GM10266 (cell line): ENCODE data around the gene ADAM30.

Experiments used
- DNase-seq: peaks from one replicate; pipeline ENCODE4 v3.0.0; 2012; ENCODE audit errors: extremely low spot score
- TF ChIP-seq, protein P1 (sequence below): IDR thresholded peaks from 2 replicates; pipeline ENCODE4 v1.5.1; 2012; ENCODE audit warnings: mild to moderate bottlenecking, low read depth; ENCODE audit not compliant: control insufficient read depth, insufficient read depth; ENCODE audit errors: missing control alignments

ADAM30 gene

DNA sequence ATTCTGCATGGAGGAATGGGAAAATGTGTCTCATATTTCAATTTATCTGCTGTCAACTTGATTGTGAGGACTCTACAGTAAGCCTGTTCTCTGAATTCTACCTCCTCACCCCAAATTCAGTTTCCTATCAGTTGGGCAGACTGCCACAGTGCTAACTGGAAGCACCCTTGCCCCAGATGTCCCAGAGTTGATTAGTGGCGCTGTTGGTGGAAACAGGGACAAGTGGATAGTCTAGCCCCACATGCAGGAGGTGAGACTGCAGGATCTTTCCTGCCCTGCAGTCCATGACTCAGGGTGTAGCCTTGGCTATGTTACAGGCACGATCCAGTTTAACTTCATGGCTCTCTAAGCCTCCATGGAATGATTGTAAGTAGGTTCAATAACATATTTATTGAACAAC is 22.1 kb downstream of the ADAM30 start:
- TF ChIP-seq, protein P1, sequence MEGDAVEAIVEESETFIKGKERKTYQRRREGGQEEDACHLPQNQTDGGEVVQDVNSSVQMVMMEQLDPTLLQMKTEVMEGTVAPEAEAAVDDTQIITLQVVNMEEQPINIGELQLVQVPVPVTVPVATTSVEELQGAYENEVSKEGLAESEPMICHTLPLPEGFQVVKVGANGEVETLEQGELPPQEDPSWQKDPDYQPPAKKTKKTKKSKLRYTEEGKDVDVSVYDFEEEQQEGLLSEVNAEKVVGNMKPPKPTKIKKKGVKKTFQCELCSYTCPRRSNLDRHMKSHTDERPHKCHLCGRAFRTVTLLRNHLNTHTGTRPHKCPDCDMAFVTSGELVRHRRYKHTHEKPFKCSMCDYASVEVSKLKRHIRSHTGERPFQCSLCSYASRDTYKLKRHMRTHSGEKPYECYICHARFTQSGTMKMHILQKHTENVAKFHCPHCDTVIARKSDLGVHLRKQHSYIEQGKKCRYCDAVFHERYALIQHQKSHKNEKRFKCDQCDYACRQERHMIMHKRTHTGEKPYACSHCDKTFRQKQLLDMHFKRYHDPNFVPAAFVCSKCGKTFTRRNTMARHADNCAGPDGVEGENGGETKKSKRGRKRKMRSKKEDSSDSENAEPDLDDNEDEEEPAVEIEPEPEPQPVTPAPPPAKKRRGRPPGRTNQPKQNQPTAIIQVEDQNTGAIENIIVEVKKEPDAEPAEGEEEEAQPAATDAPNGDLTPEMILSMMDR: no peak
- DNase-seq: no peak

DNA sequence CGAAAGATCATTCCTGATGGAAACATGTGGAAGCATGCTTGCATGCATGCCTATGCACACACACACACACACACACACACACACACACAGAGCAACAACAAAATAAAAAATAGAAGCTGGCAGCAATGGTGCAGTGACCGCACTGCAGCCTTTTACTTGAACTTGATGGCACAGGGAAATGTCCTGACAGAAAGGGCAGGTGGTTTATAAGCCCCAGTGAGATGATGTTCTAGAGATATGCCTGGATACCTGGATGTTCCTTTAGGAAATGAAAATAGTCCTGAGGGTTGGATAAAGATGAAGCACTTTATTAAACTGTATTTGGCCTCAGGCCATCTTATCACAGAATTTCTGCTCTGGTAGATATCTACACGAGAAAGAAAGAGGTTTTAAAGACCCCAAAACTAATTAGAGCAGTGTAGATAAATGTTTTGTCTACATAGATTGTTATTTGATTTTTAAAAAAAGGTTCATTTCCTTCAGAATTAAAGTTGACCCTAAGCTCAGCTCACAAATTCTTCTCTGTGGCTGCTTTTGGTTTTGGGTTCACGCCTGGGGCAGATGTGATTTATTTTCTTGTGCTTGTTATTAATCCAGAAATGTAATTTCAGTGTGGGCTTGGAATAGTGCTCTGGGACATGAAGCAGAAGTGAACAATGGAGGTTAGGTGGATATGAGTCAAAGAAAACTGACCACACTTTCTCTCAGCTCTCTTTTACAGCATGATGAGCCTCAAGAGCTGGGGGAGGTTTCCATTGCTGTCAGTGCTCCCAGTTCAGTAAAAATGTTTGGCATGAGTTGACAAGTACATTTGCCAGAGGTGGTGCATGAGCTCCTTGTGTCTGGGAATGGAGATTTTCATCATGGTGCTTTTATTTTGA is 22.9 kb downstream of the ADAM30 start:
- TF ChIP-seq, protein P1: no peak
- no peak for DNase-seq

DNA sequence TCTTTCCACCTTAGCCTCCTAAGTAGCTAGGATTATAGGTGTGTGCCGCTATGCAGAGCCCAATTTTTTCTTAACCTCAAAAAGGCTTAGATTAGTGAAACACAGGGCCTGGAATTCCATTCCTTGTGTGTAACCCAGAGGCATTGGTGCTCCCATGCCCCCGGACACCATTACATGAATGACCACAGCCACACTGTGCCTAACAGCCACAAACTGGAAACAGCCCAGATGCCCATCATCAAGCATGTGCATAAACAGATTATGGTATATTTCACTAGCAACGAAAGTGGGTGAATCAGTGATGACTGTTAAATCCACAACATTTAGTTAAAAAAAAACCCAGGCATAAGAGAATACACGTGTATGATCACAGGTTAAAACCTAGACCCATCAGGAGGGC is 24.4 kb downstream of the ADAM30 start:
- TF ChIP-seq, protein P1: no peak
- DNase-seq: no peak

DNA sequence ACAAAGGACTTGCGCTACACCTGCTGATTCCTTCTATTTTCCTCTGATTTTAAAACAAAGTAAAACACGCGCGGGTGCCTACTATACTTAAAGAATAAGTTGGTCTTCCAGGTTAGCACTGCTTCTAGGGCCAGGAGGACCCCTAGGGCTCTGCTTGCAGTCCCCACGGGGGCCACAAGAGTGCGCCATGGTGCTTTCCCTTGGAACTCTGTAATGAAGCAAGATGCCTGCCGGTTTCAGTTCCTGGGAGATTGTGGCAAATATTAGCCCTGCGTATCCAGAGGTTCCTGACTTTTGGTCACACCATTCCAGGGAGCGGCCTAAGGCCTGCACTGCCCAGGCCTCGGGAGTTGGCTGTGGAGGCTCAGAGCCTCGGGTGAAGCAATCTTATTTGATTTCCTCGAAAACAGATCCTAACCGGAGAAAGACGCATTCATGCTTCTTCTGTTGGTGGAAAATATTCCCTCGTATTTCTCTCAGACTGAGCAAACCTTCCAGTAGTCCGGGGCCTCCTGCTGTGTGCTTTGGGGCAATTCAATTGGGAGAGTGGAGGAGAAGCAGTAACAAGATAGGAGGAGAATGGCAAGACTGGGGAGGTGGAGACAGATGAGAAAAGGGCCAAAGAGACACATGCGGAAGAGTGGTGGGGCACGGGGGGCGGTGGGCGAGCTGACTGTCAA is 25.3 kb downstream of the ADAM30 start:
- TF ChIP-seq, protein P1: peak; percentile 78
- DNase-seq: peak; percentile 65

DNA sequence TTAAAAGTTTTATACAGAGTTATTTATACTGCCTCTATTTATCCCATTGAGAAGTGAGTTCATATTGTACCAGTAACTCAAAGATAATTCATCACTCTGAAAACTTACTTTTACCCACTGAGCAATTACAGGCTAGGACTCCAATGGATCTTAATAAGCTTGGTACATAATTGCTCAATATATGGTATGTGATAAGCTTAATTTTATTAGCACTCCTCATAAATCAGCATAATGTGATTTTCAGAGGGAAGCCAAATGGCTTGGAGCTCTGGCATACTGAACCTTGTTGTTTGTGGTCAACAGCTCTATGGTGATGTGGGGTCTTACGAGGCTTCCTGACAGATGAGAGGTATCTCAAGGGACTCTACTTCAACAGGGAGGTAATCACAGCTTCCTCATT is 26.3 kb downstream of the ADAM30 start:
- DNase-seq: no peak
- TF ChIP-seq, protein P1: no peak

DNA sequence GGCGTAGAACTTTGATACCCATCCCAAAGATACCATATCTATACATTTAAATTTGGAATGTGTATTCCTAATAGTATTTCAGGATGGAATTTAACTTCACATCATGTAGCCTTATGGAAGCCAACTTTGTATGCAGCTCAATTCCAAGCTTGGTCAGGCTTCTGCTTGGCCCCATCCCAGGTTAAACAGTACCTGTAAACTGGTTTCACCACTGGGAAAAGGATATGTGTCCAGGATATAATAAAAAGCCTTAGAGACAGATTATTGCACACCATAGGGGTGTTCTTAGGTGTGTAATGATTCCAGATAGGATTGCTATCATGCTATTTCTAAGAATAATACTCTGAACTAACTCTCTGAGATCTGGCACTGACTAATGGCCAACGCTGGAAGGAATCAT is 28.1 kb downstream of the ADAM30 start:
- TF ChIP-seq, protein P1: no peak
- DNase-seq: no peak

DNA sequence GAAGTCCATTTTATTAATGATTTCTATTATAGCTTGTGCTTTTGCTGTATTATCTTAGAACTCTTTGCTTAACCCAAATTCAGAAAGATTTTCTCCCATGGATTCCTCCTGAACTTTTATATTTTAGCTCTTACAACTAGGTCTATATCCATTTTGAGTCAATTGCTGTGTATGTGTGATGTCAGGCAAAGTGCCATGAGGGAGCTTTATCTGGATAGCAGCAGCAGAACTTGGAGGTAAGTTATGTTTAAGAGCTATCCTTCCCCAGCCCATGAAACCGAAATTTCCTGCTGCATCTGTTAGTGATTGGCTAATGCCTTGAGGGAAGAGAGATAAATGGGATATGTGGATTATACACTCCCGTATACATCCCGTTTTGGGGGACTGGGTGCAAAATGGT is 29.9 kb downstream of the ADAM30 start:
- DNase-seq: no peak
- TF ChIP-seq, protein P1: no peak
